ES-I3 (cell line): ENCODE data around the gene ANKUB1.

Experiments
- H3K36me3 ChIP-seq: 2 replicates; pipeline ENCODE4 v1.6.1; 2013; ENCODE audit warnings: mild to moderate bottlenecking, low read length, control low read depth, moderate library complexity; ENCODE audit not compliant: insufficient read depth
- H3K4me1 ChIP-seq: 2 replicates; pipeline ENCODE4 v1.6.1; 2013; ENCODE audit warnings: mild to moderate bottlenecking, control low read depth, low read length; ENCODE audit not compliant: insufficient read depth
- H3K9ac ChIP-seq: 2 replicates; pipeline ENCODE4 v1.6.1; 2013; ENCODE audit warnings: low read depth, mild to moderate bottlenecking, low read length, moderate library complexity
- H3K9me3 ChIP-seq: 2 replicates; pipeline ENCODE4 v1.6.1; 2013; ENCODE audit warnings: mild to moderate bottlenecking, low read length, moderate library complexity; ENCODE audit not compliant: control insufficient read depth, insufficient read depth

The ANKUB1 gene

GRCh38 chr3:149723781-149724180 lies 68.6 kb downstream of the ANKUB1 start:
- Histone ChIP-seq H3K9ac (no peak overlapping the region), H3K9me3 (peaks cover 9% of the 10 kb centered on the region; the same call in 1 of the 2 replicates), H3K36me3 (no peaks in the 10 kb centered on the region), H3K4me1 (no peaks in the 10 kb centered on the region)

GRCh38 chr3:149720918-149721317 lies 71.4 kb downstream of the ANKUB1 start:
- Histone ChIP-seq H3K9ac (no peak overlapping the region), H3K4me1 (peaks cover 4% of the 10 kb centered on the region; the same call in 1 of the 2 replicates), H3K9me3 (peaks cover 9% of the 10 kb centered on the region; the same call in 1 of the 2 replicates), H3K36me3 (no peaks in the 10 kb centered on the region)

DNA sequence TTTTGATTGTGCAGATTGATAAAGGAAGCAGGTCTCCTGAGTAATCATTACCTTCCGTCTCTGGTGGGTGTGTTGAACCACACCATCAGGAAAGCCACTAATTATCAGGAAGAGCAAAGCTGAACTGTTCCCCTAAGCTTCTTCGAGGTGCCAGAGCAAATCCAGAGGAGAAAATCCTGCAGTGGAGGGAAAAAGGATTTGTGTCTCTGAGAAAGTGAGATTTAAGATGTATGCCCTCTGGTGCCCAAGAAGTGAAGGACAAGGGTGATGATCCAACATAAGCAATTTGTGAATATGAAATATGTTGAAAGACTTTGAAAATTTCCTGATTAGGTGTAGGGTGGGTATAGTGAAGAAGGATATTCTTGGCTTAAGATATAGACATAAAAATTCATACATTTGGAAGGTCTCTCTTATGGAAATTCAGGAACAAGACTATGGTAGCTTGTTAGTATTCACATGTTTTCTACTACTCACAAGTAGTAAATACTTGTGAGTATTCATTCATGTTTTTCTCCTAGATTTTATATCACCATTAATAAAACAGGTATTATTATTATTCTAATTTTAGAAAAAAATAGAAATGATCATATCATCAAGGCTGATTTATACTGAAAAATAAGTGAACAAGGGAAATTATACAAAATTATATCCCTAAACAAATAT lies 74.8 kb downstream of the ANKUB1 start:
- peaks cover 9% of the 10 kb centered on the region; the same call in 1 of the 2 replicates for H3K9me3 ChIP-seq
- no peak overlapping the region for H3K9ac ChIP-seq

DNA sequence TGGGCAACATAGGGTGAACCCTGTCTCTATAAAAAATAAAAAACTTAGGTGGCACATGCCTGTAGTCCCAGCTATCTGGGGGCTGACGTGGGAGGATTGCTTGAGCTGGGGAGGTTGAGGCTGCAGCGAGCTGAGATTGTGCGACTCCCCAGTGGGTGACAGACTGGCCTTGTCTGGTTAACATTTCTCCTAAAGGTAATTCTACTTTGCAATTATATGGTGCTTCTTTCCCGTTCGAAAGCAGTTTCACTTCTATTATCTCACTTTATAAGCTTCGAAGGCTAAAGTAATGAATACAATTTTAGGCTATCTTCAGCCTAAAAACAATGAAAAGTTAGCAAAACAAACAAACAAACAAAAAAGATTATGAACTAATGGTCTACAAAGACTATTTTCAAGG lies 75.4 kb downstream of the ANKUB1 start:
- H3K9me3 ChIP-seq: peaks cover 9% of the 10 kb centered on the region; the same call in 1 of the 2 replicates
- H3K36me3 ChIP-seq: no peaks in the 10 kb centered on the region
- H3K4me1 ChIP-seq: peaks cover 4% of the 10 kb centered on the region; the same call in 1 of the 2 replicates
- H3K9ac ChIP-seq: no peak overlapping the region

More for the DNA sequence above, 74.8 kb downstream of the ANKUB1 start:
- Histone ChIP-seq H3K4me1 (peaks cover 4% of the 10 kb centered on the region; the same call in 1 of the 2 replicates), H3K36me3 (no peaks in the 10 kb centered on the region)

GRCh38 chr3:149715247-149715646 lies 77.1 kb downstream of the ANKUB1 start:
- H3K36me3 ChIP-seq: no peaks in the 10 kb centered on the region
- H3K9me3 ChIP-seq: no peaks in the 10 kb centered on the region
- H3K4me1 ChIP-seq: peaks cover 4% of the 10 kb centered on the region; the same call in 1 of the 2 replicates
- H3K9ac ChIP-seq: no peak overlapping the region

DNA sequence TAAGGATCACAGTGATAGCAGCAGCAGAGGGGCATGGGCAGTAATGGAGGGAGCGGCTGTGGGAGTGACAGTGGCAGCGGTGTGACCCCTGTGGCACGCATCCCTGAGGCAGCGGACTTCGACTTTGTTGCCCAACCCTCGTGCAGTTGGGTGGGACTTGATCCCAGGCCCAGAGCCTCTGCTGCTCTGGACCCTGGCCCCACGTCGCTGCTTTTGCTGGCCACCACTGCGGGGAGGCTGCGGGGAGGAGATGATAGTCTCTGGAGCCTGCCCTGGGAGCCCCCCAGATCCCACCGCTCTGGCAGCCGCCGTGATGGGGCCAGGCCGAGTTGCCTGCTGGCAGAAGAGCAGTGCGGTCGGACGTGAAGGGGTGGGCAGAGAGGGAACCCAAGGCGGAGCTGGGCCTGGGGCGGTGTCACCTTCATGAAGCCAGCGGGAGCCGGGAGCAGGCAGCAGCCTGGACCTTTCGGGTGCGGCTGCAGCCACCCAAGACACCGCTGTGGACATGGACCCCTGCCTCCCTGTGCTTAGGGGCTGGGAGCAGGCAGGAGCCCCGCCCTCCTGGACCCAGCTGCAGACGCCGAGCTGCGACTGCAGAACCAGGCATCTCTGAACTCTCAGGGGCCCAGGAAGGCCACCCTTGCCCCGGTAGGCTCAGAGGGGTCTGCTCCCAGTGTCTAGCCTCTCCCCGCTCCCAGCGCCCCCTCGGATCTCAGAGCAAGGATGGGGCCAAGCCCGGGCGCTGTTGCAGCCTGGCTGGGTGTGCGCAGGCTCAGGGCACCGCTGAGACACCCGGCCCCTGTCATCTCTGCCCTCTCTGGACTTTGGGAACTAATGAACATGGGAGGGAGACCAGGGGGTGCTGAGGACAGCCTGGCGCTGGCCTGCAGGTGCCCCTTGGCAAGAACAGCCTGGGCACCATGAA lies 78.4 kb downstream of the ANKUB1 start:
- Histone ChIP-seq H3K4me1 (peaks cover 4% of the 10 kb centered on the region; the same call in 1 of the 2 replicates), H3K36me3 (no peaks in the 10 kb centered on the region), H3K9me3 (no peaks in the 10 kb centered on the region), H3K9ac (no peak overlapping the region)
